Ishikawa (cell line): ENCODE results near the gene HMGN4.

Experiments
- CEBPB ChIP-seq: IDR thresholded peaks from 2 replicates; pipeline ENCODE4 v1.6.1; 2012
- CREB1 ChIP-seq: IDR thresholded peaks from 2 replicates; pipeline ENCODE4 v1.6.1; 2012; ENCODE audit warnings: low read depth
- EGR1 ChIP-seq: IDR thresholded peaks from 2 replicates; pipeline ENCODE4 v1.6.1; 2012
- EP300 ChIP-seq: IDR thresholded peaks from 2 replicates; pipeline ENCODE4 v1.6.1; 2012; ENCODE audit warnings: borderline replicate concordance
- FOXM1 ChIP-seq: IDR thresholded peaks from 2 replicates; pipeline ENCODE4 v1.6.1; 2012; ENCODE audit warnings: low read depth, borderline replicate concordance
- NFIC ChIP-seq: IDR thresholded peaks from 2 replicates; pipeline ENCODE4 v1.6.1; 2012
- RAD21 ChIP-seq: IDR thresholded peaks from 2 replicates; pipeline ENCODE4 v1.6.1; 2012; ENCODE audit warnings: low read depth
- TAF1 ChIP-seq: IDR thresholded peaks from 2 replicates; pipeline ENCODE4 v1.6.1; 2012; ENCODE audit warnings: low read depth, mild to moderate bottlenecking
- TCF12 ChIP-seq: IDR thresholded peaks from 2 replicates; pipeline ENCODE4 v1.6.1; 2012; ENCODE audit warnings: low read depth
- TEAD4 ChIP-seq: IDR thresholded peaks from 2 replicates; pipeline ENCODE4 v1.6.1; 2012
- YY1 ChIP-seq: IDR thresholded peaks from 2 replicates; pipeline ENCODE4 v1.6.1; 2012; ENCODE audit warnings: low read depth
- ZBTB7A ChIP-seq: IDR thresholded peaks from 2 replicates; pipeline ENCODE4 v1.6.1; 2012; ENCODE audit warnings: low read depth
- TF ChIP-seq, protein P1 (sequence below): IDR thresholded peaks from 2 replicates; pipeline ENCODE4 v1.6.1; 2012
- TF ChIP-seq, protein P2 (sequence below): IDR thresholded peaks from 2 replicates; pipeline ENCODE4 v1.6.1; 2012; ENCODE audit warnings: low read depth, mild to moderate bottlenecking
- TF ChIP-seq, protein P3 (sequence below): IDR thresholded peaks from 2 replicates; pipeline ENCODE4 v1.6.1; 2012

Gene HMGN4

DNA sequence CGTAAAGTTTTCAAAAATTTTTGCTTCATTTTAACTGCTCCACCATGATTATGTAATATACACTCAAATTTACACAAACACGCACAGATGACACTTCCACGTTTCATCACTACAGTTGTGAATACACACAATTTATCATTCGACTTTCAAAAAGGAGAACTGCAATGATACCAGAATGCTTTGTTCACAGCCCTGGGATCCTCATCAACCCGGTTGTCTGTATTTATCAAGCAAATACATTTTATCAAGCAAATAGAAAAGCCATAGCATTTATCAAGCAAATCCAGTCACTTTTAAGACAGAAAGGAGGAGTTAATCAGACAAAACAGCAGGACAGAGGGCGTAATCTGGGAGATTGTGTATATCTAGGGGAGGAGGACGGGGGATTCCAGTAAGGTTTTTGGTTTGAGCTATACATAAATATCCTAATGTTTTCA lies 38.3 kb downstream of the HMGN4 start:
- TF ChIP-seq, protein P1, sequence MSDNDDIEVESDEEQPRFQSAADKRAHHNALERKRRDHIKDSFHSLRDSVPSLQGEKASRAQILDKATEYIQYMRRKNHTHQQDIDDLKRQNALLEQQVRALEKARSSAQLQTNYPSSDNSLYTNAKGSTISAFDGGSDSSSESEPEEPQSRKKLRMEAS = no peak
- TF ChIP-seq YY1 = no peak
- TF ChIP-seq, protein P2, sequence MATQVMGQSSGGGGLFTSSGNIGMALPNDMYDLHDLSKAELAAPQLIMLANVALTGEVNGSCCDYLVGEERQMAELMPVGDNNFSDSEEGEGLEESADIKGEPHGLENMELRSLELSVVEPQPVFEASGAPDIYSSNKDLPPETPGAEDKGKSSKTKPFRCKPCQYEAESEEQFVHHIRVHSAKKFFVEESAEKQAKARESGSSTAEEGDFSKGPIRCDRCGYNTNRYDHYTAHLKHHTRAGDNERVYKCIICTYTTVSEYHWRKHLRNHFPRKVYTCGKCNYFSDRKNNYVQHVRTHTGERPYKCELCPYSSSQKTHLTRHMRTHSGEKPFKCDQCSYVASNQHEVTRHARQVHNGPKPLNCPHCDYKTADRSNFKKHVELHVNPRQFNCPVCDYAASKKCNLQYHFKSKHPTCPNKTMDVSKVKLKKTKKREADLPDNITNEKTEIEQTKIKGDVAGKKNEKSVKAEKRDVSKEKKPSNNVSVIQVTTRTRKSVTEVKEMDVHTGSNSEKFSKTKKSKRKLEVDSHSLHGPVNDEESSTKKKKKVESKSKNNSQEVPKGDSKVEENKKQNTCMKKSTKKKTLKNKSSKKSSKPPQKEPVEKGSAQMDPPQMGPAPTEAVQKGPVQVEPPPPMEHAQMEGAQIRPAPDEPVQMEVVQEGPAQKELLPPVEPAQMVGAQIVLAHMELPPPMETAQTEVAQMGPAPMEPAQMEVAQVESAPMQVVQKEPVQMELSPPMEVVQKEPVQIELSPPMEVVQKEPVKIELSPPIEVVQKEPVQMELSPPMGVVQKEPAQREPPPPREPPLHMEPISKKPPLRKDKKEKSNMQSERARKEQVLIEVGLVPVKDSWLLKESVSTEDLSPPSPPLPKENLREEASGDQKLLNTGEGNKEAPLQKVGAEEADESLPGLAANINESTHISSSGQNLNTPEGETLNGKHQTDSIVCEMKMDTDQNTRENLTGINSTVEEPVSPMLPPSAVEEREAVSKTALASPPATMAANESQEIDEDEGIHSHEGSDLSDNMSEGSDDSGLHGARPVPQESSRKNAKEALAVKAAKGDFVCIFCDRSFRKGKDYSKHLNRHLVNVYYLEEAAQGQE = no peak

DNA sequence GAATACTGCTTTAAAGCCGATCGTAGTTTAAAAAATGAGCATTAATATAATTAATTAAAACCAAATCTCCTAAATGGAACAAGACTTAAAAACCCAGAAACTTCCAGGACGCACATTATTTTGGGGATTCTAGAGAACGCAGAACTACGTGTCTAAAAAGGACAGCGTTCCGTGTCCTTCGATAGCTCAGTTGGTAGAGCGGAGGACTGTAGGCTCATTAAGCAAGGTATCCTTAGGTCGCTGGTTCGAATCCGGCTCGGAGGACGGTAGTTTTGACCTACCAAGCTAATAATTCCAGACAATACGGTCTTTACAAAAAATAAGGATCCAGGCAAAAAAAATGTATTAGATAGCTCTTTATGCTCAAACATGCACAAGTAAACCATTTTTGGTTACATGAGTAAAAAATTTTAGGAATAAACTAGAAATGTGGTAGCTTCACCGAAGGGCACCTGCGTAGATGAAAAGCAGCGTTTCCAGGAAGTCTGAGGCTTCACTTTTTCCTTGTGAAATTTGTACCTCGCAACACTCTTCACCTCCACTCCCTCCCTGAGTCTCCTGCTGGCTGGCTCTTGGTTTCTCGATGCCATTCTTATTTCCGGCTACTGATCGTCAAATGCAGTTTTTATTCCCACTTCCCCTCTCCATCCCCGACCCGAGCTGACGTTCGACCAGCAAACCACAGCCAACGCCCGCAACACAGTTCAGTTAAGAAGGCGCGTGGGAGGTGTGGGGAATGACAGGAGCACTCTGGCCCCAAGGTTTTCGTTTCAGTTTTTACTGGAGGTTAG lies 39.0 kb downstream of the HMGN4 start:
- TF ChIP-seq, protein P1 = no peak
- TF ChIP-seq TCF12 (no peak), CEBPB (no peak), TAF1 (no peak), YY1 (no peak), ZBTB7A (no peak), CREB1 (no peak), RAD21 (no peak), NFIC (no peak), EGR1 (no peak), EP300 (no peak), FOXM1 (no peak), TEAD4 (no peak)
- TF ChIP-seq, protein P2 = no peak
- TF ChIP-seq, protein P3, sequence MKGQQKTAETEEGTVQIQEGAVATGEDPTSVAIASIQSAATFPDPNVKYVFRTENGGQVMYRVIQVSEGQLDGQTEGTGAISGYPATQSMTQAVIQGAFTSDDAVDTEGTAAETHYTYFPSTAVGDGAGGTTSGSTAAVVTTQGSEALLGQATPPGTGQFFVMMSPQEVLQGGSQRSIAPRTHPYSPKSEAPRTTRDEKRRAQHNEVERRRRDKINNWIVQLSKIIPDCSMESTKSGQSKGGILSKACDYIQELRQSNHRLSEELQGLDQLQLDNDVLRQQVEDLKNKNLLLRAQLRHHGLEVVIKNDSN = no peak

DNA sequence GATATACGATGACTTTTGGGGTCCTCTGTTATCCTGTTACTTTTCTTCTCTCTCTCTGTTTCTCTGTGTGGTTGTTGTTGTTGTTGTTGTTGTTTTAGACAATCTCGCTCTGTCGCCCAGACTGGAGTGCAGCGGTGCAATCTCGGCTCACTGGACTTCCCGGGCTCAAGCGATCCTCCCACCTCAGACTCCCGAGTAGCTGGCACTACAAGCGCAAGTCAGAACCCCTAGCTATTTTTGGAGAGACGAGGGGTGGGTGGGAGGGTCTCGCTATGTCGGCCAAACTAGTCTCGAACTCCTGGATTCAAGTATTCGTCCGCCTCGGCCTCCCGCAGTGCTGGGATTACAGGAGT lies 39.5 kb downstream of the HMGN4 start:
- TF ChIP-seq, protein P2 = no peak
- TF ChIP-seq TCF12 = no peak
- no peak for TF ChIP-seq CREB1
- TF ChIP-seq ZBTB7A = no peak
- TF ChIP-seq TEAD4 = no peak
- TF ChIP-seq NFIC = no peak
- TF ChIP-seq, protein P3 = no peak
- TF ChIP-seq CEBPB = no peak
- TF ChIP-seq EGR1 = no peak
- TF ChIP-seq, protein P1 = no peak
- no peak for TF ChIP-seq EP300
- no peak for TF ChIP-seq RAD21
- TF ChIP-seq TAF1 = no peak

DNA sequence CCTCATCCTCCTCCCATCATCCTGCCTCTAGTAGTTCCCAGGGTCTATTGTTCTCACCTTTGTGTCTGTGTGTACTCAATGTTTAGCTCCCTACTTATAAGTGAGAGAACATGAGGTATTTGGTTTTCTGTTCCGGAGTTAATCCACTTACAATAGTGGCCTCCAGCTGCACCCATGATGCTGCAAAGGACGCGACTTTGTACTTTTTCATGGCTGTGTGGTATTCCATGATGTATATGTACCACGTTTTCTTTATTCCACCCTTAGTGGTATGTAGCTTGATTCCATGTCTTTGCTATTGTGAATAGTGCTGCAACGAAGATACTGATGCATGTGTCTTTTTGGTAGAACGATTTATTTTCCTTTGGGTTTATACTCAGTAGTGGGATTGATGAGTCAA lies 40.1 kb downstream of the HMGN4 start:
- no peak for TF ChIP-seq FOXM1
- TF ChIP-seq ZBTB7A = no peak
- no peak for TF ChIP-seq EP300
- TF ChIP-seq NFIC = no peak
- TF ChIP-seq, protein P1 = no peak
- no peak for TF ChIP-seq CREB1
- TF ChIP-seq, protein P3 = no peak
- no peak for TF ChIP-seq YY1
- no peak for TF ChIP-seq TCF12
